HepG2 (cell line): Measurements from ENCODE around the gene HEXD. TPM values are rescaled to one million over a fixed set of nuclear protein-coding genes. Genes with fewer than 3 reads are reported as not detected.
A peak's percentile ranks its signal among the peaks of the same experiment; 100 is the strongest.

Experiments used
- ARID2 ChIP-seq: sonication (generic); formaldehyde crosslinking; IDR thresholded peaks from 2 replicates; pipeline ENCODE4 v1.8.1; 2022; ENCODE audit warnings: mild to moderate bottlenecking, missing genetic modification reagents, borderline replicate concordance
- ISL2 ChIP-seq: sonication (generic); formaldehyde crosslinking; IDR thresholded peaks from 2 replicates; pipeline ENCODE4 v1.5.0; 2020; ENCODE audit warnings: missing genetic modification reagents
- KLF6 ChIP-seq: IDR thresholded peaks from 2 replicates; pipeline ENCODE4 v1.8.0; 2016; ENCODE audit warnings: missing biosample characterization, missing genetic modification reagents
- SNAI1 ChIP-seq: sonication (generic); formaldehyde crosslinking; IDR thresholded peaks from 2 replicates; pipeline ENCODE4 v1.5.0; 2020; ENCODE audit warnings: mild to moderate bottlenecking, missing genetic modification reagents, borderline replicate concordance
- SUZ12 ChIP-seq: fragments of 150-350 bp; IDR thresholded peaks from 2 replicates; pipeline ENCODE4 v1.6.1; 2014; ENCODE audit warnings: low read depth, low read length
- SYNCRIP ChIP-seq: fragments of 200-400 bp; formaldehyde crosslinking; IDR thresholded peaks from 2 replicates; pipeline ENCODE4 v1.6.1; 2018; ENCODE audit warnings: mild to moderate bottlenecking, low read depth, low read length; ENCODE audit not compliant: insufficient read depth
- TBX2 ChIP-seq: sonication (generic); formaldehyde crosslinking; IDR thresholded peaks from 2 replicates; pipeline ENCODE4 v1.5.0; 2020; ENCODE audit warnings: missing genetic modification reagents, mild to moderate bottlenecking, borderline replicate concordance
- ZNF33B ChIP-seq: sonication (generic); formaldehyde crosslinking; IDR thresholded peaks from 2 replicates; pipeline ENCODE4 v1.5.1; 2020; ENCODE audit warnings: mild to moderate bottlenecking, missing genetic modification reagents
- ZNF431 ChIP-seq: sonication (generic); formaldehyde crosslinking; IDR thresholded peaks from 2 replicates; pipeline ENCODE4 v1.9.0; 2022; ENCODE audit warnings: missing genetic modification reagents, low read depth, mild to moderate bottlenecking, borderline replicate concordance
- ZNF547 ChIP-seq: sonication (generic); formaldehyde crosslinking; IDR thresholded peaks from 2 replicates; pipeline ENCODE4 v1.5.1; 2020; ENCODE audit warnings: mild to moderate bottlenecking, missing genetic modification reagents
- ZNF746 ChIP-seq: sonication (generic); formaldehyde crosslinking; IDR thresholded peaks from 2 replicates; pipeline ENCODE4 v1.8.0; 2022; ENCODE audit warnings: mild to moderate bottlenecking, missing genetic modification reagents
- ZSCAN30 ChIP-seq: sonication (generic); formaldehyde crosslinking; IDR thresholded peaks from 2 replicates; pipeline ENCODE4 v1.5.0; 2020; ENCODE audit warnings: mild to moderate bottlenecking, missing genetic modification reagents
- polyA plus RNA-seq, 8 experiments: library from polyadenylated mRNA; depleted of rRNA in 3 of 8; stranded (reverse) in 7 of 8; unstranded in 1 of 8; fragments of >200 nt; fragmentation: Illumina TruSeq in 4 of 8; extraction: Trizol in 4 of 8; gene quantifications; 2 replicates each; pipeline versions ENCODE4 v1.2.1 to v1.2.3, GENCODE V29; 2011 to 2016; ENCODE audit warnings: low read depth in 4 of 8, missing spikeins in 1 of 8, mixed read lengths in 1 of 8; ENCODE audit not compliant: insufficient read depth in 1 of 8
- total RNA-seq, 5 experiments: library from RNA; depleted of rRNA; stranded (reverse); fragments of >200 nt; fragmentation: Illumina TruSeq; extraction: Trizol; gene quantifications; 2 replicates each; pipeline ENCODE4 v1.2.3, GENCODE V29; 2016; ENCODE audit warnings: low read depth in 1 of 5
- TF ChIP-seq, protein P1 (sequence below): sonication (generic); formaldehyde crosslinking; IDR thresholded peaks from 2 replicates; pipeline ENCODE4 v1.4.0; 2020; ENCODE audit warnings: missing genetic modification reagents
- TF ChIP-seq, protein P2 (sequence below): sonication (generic); formaldehyde crosslinking; conservative IDR thresholded peaks from 2 replicates; pipeline ENCODE4 v1.8.0; 2022; ENCODE audit warnings: mild to moderate bottlenecking, moderate library complexity, missing genetic modification reagents
- TF ChIP-seq, protein P3 (sequence below): sonication (generic); formaldehyde crosslinking; IDR thresholded peaks from 2 replicates; pipeline ENCODE4 v1.5.0; 2020; ENCODE audit warnings: missing genetic modification reagents
- TF ChIP-seq, protein P4 (sequence below): sonication (generic); formaldehyde crosslinking; IDR thresholded peaks from 2 replicates; pipeline ENCODE4 v1.4.0; 2020; ENCODE audit warnings: missing genetic modification reagents, mild to moderate bottlenecking, borderline replicate concordance
- TF ChIP-seq, protein P5 (sequence below): sonication (generic); formaldehyde crosslinking; IDR thresholded peaks from 2 replicates; pipeline ENCODE4 v1.4.0; 2020; ENCODE audit warnings: mild to moderate bottlenecking, missing genetic modification reagents
- TF ChIP-seq, protein P6 (sequence below): IDR thresholded peaks from 2 replicates; pipeline ENCODE4 v1.6.1; 2016
- TF ChIP-seq, protein P7 (sequence below): IDR thresholded peaks from 2 replicates; pipeline ENCODE4 v1.6.1; 2016; ENCODE audit warnings: missing biosample characterization, missing genetic modification reagents, low read depth

The HEXD gene
- total and polyA plus RNA-seq, 2 of the 13 experiments (the other 11 are each of a cell fraction or from before 2014, with no cell fraction given), result 22.3 to 41.8 TPM

DNA sequence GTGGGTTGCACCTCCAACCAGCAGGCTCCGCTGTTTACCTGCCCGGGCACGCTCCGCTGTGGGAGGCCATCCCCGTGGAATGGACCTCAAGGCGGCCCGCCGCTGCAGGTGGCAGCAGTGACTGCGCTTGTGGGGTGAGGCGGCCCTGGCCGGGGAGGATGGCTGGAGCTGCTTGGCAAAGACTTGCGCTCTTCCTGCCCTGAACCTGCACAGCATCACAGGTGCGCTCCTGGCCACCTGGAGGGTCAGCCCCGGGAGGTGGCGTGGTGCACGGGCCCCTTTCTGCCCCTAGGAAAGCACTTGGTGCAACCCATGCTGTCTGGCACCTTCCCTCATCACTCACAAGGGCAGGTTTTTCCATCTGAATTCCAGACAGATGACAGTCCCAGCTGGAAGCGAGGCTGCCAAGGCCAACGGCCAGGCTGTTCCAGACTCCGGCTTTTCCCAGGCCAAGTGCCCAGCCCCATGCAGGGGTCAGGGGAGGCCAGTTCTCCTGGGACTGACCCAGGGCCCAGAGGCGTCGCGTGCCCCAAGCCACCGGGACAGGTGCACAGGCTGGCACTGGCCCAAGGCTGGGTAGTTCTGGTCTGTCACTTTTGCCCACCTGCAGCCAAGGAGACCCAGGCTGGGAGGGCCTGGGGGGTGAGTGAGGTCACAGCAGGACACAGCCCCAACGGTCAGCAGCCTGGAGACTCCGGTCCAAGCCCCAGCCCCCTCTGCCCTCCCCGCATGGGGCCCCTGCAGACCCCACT, 33.2 kb upstream of the HEXD start (continued):
- TF ChIP-seq SNAI1 (CRISPR knock-in tag), result no peak
- TF ChIP-seq ZNF431 (CRISPR knock-in tag), result no peak
- TF ChIP-seq ZNF33B, result no peak
- TF ChIP-seq, protein P1, sequence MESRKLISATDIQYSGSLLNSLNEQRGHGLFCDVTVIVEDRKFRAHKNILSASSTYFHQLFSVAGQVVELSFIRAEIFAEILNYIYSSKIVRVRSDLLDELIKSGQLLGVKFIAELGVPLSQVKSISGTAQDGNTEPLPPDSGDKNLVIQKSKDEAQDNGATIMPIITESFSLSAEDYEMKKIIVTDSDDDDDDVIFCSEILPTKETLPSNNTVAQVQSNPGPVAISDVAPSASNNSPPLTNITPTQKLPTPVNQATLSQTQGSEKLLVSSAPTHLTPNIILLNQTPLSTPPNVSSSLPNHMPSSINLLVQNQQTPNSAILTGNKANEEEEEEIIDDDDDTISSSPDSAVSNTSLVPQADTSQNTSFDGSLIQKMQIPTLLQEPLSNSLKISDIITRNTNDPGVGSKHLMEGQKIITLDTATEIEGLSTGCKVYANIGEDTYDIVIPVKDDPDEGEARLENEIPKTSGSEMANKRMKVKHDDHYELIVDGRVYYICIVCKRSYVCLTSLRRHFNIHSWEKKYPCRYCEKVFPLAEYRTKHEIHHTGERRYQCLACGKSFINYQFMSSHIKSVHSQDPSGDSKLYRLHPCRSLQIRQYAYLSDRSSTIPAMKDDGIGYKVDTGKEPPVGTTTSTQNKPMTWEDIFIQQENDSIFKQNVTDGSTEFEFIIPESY, result no peak; the same call in 1 of the 2 replicates
- TF ChIP-seq TBX2 (CRISPR knock-in tag), result peak; percentile 77; the same call in 1 of the 2 replicates
- TF ChIP-seq, protein P2, sequence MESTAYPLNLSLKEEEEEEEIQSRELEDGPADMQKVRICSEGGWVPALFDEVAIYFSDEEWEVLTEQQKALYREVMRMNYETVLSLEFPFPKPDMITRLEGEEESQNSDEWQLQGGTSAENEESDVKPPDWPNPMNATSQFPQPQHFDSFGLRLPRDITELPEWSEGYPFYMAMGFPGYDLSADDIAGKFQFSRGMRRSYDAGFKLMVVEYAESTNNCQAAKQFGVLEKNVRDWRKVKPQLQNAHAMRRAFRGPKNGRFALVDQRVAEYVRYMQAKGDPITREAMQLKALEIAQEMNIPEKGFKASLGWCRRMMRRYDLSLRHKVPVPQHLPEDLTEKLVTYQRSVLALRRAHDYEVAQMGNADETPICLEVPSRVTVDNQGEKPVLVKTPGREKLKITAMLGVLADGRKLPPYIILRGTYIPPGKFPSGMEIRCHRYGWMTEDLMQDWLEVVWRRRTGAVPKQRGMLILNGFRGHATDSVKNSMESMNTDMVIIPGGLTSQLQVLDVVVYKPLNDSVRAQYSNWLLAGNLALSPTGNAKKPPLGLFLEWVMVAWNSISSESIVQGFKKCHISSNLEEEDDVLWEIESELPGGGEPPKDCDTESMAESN (CRISPR knock-in tag), result peak; percentile 87
- TF ChIP-seq, protein P3, sequence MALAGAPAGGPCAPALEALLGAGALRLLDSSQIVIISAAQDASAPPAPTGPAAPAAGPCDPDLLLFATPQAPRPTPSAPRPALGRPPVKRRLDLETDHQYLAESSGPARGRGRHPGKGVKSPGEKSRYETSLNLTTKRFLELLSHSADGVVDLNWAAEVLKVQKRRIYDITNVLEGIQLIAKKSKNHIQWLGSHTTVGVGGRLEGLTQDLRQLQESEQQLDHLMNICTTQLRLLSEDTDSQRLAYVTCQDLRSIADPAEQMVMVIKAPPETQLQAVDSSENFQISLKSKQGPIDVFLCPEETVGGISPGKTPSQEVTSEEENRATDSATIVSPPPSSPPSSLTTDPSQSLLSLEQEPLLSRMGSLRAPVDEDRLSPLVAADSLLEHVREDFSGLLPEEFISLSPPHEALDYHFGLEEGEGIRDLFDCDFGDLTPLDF (CRISPR knock-in tag), result no peak
- TF ChIP-seq ISL2 (CRISPR knock-in tag), result no peak
- TF ChIP-seq, protein P4, sequence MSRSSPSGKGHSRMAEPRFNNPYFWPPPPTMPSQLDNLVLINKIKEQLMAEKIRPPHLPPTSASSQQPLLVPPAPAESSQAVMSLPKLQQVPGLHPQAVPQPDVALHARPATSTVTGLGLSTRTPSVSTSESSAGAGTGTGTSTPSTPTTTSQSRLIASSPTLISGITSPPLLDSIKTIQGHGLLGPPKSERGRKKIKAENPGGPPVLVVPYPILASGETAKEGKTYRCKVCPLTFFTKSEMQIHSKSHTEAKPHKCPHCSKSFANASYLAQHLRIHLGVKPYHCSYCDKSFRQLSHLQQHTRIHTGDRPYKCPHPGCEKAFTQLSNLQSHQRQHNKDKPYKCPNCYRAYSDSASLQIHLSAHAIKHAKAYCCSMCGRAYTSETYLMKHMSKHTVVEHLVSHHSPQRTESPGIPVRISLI, result peak; percentile 36; the same call in 1 of the 2 replicates
- no peak for TF ChIP-seq SYNCRIP
- TF ChIP-seq, protein P5, sequence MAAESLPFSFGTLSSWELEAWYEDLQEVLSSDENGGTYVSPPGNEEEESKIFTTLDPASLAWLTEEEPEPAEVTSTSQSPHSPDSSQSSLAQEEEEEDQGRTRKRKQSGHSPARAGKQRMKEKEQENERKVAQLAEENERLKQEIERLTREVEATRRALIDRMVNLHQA (CRISPR knock-in tag), result no peak
- TF ChIP-seq, protein P6, sequence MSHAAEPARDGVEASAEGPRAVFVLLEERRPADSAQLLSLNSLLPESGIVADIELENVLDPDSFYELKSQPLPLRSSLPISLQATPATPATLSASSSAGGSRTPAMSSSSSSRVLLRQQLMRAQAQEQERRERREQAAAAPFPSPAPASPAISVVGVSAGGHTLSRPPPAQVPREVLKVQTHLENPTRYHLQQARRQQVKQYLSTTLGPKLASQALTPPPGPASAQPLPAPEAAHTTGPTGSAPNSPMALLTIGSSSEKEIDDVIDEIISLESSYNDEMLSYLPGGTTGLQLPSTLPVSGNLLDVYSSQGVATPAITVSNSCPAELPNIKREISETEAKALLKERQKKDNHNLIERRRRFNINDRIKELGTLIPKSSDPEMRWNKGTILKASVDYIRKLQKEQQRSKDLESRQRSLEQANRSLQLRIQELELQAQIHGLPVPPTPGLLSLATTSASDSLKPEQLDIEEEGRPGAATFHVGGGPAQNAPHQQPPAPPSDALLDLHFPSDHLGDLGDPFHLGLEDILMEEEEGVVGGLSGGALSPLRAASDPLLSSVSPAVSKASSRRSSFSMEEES (CRISPR knock-in tag), result peak; percentile 43
- no peak for TF ChIP-seq ZNF746
- no peak for TF ChIP-seq KLF6 (CRISPR knock-in tag)
- no peak for TF ChIP-seq ARID2 (CRISPR knock-in tag)
- no peak for TF ChIP-seq ZSCAN30 (CRISPR knock-in tag)
- no peak for TF ChIP-seq SUZ12
- TF ChIP-seq, protein P7, sequence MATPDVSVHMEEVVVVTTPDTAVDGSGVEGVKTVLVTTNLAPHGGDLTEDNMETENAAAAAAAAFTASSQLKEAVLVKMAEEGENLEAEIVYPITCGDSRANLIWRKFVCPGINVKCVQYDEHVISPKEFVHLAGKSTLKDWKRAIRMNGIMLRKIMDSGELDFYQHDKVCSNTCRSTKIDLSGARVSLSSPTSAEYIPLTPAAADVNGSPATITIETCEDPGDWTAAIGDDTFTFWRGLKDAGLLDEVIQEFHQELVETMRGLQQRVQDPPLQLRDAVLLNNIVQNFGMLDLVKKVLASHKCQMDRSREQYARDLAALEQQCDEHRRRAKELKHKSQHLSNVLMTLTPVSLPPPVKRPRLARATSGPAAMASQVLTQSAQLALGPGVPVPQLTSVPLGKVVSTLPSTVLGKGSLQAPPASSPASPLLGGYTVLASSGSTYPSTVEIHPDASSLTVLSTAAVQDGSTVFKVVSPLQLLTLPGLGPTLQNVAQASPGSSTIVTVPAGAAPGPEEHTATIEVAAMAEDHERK (CRISPR knock-in tag), result no peak
- no peak; the same call in 1 of the 2 replicates for TF ChIP-seq ZNF547 (CRISPR knock-in tag)
